GM21529 (cell line): ENCODE measurements around the gene RSPO1.

Experiments used
- ATAC-seq: cut with Tn5 transposase; IDR thresholded peaks from one replicate; pipeline ENCODE4 v1.9.1; 2021; ENCODE audit not compliant: unreplicated experiment

RSPO1 gene

GRCh38 chr1:37657620-37658412 is 23.1 kb upstream of the RSPO1 start:
- no peak for ATAC-seq

GRCh38 chr1:37656881-37657280 is 22.2 kb upstream of the RSPO1 start:
- ATAC-seq, result no peak

- no peak for ATAC-seq
Observed at GRCh38 chr1:37656026-37656425, 21.3 kb upstream of the RSPO1 start.

DNA sequence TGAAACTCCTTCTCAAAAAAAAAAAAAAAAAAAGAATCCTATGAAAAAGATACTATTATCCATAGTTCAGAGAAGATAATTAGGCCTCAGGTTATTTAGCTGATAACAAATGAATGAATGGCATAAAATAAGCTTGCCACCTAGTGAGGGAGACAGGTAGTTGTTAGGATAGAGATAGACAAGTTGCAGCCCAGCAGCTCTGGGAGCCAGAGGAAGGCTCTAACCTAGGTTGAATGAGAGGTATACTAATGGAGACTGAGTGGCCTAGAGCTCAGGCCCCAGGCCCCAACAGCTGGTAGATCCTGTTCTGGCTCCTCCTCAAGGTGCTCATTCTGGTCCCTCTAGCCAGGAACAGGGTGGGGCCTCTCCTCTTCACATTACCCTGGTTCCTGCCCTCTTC is 20.6 kb upstream of the RSPO1 start:
- no peak for ATAC-seq

GRCh38 chr1:37653906-37654305 is 19.2 kb upstream of the RSPO1 start:
- no peak for ATAC-seq

DNA sequence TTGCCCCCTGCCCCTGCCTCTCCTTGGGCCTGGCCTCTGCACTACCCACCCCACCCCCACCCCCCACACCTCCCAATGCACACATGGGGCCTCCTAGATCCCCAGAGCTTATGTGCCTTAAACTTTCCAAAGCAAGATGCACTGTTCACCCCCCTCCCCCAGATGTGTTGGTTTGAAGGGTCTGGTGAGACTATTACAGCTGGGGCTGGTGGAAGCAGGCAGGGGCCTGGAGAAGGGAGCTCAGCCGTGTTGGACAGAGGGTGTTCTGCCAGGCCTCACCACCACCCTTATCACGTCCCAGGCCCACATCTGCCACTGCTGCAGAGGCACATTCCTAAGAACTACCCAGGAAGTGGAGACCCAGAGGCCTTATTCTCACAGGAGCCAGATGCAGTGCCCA is 18.3 kb upstream of the RSPO1 start:
- no peak for ATAC-seq

- no peak for ATAC-seq
Observed at GRCh38 chr1:37651803-37652202, 17.1 kb upstream of the RSPO1 start.

DNA sequence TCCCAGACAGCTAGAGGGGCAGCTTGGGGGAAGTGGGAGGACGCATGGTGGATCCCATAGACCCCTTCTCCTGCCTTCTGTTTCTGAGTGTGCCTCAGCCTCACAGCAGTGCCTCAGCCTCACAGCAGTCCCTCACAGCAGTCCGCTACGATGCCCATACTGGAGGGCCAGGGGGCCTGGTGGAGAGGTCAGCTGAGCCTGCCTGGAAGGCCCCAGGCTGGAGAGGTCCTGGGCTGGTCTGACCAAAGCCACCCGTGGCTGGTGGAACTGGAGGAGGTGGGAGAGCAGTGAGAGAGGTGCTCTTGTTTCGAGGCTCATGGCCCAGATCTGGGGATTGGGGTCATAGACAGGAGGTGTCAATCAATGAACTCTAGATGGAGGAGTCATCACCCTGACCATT is 16.0 kb upstream of the RSPO1 start:
- ATAC-seq, result no peak

- no peak for ATAC-seq
Observed at GRCh38 chr1:37650173-37650572, 15.5 kb upstream of the RSPO1 start.

DNA sequence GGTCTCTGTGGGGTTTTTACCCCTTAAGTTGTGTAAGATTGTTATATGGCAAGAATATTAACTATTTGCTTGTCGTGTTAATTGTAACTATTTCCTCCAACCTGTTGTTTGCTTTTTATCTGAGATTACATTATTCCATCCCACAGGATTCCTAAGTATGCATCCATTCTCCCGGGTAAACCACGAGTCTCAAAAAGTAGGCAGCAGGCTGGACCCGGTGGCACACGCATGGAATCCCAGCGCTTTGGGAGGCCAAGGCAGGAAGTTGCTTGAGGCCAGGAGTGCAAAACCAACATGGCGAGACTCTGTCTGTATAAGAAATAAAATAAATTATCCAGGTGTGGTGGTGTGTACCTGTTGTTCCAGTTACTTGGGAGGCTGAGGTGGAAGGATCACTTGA is 12.6 kb upstream of the RSPO1 start:
- ATAC-seq, result no peak

- ATAC-seq, result no peak
Observed at GRCh38 chr1:37641059-37641458, 6.4 kb upstream of the RSPO1 start.

- ATAC-seq, result no peak
Observed at GRCh38 chr1:37636435-37636834, 1.7 kb upstream of the RSPO1 start.

DNA sequence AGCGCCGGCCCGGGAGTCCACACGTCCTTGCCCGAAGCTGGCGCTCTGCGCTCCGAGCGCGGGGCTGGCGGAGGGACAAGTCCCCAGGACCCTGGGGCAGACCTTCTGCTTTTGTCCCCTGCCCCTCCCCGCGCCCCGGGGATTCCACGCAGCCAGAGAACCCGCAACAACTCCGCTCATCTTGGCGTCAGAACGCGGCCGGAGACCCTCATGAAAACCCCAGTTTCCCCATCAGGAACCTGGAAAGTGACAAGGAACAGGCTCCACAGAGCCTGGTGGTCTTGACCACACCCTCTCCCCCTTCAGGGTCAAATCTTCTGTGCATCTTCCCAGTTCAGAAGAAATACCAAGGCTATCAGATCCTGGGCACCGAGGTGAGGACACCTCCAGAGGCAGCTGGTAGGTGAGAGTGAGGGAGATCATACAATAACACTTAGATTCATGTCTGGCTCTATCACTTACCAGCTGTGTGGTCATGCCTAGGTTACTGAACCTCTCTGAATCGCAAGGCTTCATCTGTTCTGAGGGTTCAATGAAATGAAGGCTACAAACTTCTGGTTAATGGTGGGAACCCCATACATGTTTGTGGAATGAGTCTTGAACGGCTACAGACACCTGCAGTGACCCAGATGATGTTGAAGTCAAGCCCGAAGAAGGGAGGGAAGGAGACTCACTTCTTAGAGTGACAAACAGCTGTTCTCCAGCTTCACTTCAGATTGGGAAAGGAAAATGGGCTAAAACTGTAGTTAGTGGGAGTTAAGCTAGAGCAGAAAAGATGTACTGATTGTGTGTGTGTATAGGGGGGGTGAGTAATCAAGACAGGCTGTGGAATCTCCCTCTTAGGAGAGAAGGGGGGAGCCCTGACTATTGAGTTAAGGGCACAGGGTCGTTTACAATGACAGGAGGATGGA is 555 bp upstream of the RSPO1 start:
- ATAC-seq, result no peak

GRCh38 chr1:37633938-37634243 is 801 bp downstream of the RSPO1 start:
- ATAC-seq, result no peak

DNA sequence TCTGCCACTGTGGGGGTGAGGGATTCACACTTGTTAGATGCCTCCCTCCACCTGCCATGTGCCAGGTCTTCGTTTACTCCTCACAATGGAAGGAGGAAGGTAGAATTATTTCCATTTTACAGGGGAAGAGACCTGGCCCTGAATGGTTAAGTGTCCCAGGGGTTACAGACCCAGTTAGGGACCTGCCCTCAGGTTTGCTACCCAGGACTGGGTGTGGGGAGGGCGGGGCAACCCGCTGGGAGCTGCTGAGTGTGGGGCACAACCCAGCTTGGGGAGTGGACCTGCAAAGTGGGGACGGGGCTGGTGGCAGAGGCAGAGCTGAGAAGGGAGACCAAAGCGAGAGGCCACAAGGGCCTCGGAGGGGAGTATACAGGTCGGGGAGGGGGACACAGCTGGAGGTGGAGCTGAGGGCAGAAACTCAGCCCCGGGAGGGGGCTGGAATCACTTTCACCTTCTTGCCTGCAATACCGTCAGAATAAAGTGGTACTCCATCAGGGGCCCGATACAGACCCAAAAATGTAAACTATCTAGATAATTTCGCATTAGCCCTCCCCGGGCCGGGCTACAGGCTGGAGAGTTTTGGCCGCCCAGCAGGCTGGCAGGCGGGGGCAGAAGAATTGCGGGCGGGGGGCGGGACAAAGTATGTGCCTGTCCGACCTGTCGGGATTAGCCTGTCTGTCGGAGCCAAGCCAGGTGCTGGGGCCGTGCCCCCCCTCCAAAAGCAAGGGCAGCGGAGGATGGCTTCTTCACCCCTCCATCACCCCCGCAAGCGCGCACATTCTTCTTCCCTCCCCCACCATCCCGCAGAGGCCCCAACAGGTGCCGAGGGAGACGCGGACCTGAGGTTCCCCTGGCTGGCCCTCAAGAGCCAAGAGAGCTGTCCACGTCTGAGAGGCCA is 1.4 kb downstream of the RSPO1 start:
- no peak for ATAC-seq

DNA sequence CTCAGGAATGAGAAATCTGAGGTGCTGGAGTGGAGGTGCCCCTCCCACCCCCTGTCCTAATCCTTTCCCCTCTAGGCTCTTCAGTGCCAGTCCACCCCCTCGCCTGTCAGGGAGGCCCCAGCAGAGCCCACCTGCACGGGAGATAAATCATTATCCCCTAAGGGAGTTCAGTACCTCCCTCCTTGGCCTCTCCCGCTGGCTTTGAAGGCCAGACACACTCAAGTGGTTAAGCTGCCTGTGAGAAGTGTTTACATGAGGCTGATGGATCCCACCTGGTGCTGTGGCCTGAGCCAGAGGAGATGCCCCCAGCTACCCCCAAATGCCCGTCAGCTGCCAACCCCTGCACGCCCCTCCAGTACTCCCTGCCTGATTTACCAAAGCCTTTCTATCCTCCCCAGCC is 3.7 kb downstream of the RSPO1 start:
- ATAC-seq, result no peak

DNA sequence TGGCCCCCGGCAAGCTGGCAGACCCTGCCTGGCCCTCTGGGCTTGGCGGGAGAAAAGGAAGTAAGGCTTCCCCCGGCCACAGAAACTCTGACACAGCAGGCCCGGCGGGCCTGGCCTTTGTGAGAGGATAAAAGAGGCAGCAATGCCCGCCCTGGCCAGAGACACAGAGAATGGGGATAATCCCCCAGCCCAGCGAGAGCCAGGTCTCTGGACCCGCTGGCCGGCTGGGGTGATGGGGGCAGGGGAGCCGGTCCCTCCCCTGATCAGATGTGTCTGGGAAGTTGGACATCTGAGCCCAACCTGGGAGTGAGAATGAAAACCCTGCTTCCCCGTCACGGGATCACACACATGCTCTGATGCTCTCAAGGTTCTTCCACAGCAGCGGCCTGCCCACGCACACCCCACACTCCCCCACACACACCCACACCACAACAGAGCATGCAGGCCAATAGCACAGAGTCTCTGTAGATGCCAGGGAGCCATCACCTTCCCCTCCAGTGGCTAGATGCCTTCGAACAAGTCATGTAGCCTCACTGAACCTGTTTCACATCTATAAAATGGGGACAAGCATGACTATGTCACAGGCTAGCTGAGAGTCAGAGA is 4.2 kb downstream of the RSPO1 start:
- ATAC-seq, result no peak

DNA sequence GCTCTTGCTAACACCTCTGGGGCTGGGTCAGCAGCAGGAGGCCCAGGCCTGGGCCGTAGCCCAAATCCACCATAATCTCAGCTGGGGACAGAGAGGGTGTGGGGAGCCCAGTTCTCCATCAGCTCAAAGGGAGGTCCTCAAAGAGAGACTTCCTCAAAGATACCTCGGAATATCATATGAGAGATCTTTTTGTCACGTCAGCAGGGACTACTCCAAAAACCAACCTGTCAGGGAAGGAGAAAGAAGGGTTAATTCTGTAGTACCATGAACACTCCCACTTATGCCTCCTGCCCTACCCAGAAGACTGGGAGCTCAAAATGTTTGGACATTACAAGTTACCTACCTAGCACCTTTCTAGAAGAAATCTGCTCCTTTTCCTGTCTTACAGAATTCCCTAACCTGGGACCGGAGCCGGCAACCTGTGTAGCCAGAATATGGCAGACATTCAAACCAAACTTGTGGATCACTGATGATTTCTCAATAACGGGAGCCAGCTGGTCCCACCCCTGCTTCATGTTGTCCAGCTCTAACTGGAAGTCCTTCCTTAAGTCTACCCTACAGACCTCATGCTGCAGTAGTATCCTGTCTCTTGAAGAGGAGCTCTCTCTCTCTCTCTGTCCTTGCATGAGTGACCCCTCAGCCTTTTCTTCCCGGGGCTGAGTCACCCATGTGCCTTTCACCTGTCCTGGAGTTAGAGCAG is 4.8 kb downstream of the RSPO1 start:
- ATAC-seq, result no peak

DNA sequence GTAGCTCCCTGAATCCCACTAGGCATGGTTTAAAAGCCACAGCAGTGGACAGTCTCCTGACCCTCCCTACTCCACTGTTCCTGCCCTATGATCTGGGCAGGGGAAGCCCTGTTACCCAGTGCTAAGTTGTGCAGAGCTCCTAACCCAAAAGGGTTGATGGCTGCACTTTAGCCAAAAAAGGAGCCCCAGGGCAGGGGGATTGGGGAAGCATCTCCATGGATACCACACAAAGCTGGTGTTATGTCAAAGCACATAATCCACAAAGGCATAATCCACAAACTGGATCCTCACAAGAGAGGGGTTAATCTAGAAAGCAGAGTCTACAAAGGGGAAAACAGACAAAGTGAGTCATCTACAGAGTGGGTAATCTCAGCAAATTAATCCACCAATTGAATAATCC is 5.7 kb downstream of the RSPO1 start:
- no peak for ATAC-seq

DNA sequence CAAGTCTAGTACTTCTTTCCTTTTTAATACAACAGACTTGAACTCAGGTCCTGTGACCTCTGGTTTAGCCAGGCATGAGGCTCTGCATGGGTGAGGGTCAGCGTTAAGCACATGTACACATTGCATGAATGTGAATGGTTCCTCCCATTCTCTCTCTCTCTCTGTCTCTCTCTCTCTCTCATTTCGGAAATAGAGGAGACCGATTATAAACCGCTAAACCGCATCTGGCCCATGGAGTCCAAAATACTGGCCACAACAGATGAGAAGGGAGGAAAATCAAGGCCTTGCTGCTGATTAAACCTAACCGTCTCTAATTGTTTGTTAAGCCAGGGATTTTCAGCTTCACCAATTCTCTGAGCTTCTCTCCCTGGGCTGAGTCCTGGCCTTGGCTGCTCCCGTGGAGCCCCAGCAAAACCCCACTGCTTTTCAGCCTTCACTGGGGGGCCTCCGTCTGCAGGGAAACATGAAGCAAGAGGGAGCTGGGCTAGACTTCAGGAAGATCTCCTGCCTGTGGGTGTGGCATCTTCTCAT is 6.6 kb downstream of the RSPO1 start:
- no peak for ATAC-seq
